Heart left ventricle (tissue), 13 donors: Measurements from ENCODE around the gene USH1C.

Experiments used
- POLR2A ChIP-seq, 2 donors: fragments of 450-650 bp; IDR thresholded peaks; one replicate each; pipeline ENCODE4 v1.6.1; 2017; ENCODE audit warnings: antibody characterized with exemption in 2 of 2, mild to moderate bottlenecking in 2 of 2, moderate library complexity in 2 of 2
- TF ChIP-seq, protein P1 (sequence below), 12 donors: fragments of 200-600 bp; sonication (generic) in 4 of 12; IDR thresholded peaks; one replicate each; pipeline versions ENCODE4 v1.5.0 to v1.8.0; 2018 to 2022; ENCODE audit warnings: antibody characterized with exemption in 12 of 12, mild to moderate bottlenecking in 5 of 12
- donor health status: ischemic (EF 13 %, LVEDD 7.1; RV severe dilation, severe dysfunction).
- donor health status: DM: no; HTN: yes; CAD: no.
- donor health status: DM: no; HTN: no; CAD: no.
- donor health status: ischemic (EF 25% LVEDD 6.9; RV normal size, moderate dysfunction).
- donor health status: ischemic (EF 25% LVEDD 5.7; RV mildly dilated, moderate dysfunction).
- donor health status: ischemic (EF 35%, LVEDD 5.7; RV mildly dilated, moderate dysfunction).
- donor health status: nonischemic (EF 11% LVEDD 7.7; RV severe dilation, severe dysfunction).
- donor health status: DM: yes; HTN: yes; CAD: no.
- donor health status: PGD.
- donor health status: ischemic (EF 29% LVEDD 5.4; RV normal size, mild dysfunction).
- donor health status: nonischemic (EF 23%, LVEDD 6.1; RV moderate dilation, normal function).

DNA sequence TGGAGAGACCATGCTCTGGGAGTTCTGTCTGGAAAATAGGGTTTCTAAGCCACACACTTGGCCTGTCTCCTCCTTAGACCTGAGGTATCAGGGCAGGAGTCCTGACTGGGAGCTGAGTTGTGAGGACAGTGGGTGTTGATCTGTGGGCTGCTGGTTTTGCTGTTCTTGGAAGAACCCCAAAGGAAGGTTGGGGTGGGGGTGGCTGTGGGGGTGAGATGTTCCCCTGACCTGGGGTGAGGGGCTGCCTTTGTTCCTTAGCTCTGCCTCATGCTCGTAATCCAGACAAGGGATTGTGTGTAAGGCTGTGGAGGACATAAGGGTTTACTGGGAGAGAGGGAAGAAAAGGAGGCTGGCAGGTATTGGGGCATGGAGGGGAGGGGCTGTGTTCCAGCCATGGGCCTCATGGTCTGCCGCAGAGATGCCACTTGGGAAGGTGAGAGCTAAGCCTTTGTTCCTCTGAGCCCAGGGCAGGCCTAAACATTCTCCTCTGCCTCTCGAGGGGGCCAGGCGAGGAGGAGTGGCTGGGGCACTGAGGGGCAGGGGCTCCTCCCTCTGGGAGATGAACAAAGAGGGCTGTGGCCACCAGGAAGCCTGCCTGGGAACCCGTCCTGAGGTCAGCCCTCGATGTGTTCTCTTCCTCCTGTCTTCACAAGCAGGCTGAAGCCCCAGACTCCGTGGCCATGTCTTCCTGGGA lies 7.3 kb upstream of the USH1C start:
- TF ChIP-seq, protein P1, sequence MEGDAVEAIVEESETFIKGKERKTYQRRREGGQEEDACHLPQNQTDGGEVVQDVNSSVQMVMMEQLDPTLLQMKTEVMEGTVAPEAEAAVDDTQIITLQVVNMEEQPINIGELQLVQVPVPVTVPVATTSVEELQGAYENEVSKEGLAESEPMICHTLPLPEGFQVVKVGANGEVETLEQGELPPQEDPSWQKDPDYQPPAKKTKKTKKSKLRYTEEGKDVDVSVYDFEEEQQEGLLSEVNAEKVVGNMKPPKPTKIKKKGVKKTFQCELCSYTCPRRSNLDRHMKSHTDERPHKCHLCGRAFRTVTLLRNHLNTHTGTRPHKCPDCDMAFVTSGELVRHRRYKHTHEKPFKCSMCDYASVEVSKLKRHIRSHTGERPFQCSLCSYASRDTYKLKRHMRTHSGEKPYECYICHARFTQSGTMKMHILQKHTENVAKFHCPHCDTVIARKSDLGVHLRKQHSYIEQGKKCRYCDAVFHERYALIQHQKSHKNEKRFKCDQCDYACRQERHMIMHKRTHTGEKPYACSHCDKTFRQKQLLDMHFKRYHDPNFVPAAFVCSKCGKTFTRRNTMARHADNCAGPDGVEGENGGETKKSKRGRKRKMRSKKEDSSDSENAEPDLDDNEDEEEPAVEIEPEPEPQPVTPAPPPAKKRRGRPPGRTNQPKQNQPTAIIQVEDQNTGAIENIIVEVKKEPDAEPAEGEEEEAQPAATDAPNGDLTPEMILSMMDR (IDR thresholded peaks at IDR 0.05), result no peak
- TF ChIP-seq POLR2A (IDR thresholded peaks at IDR 0.05), result no peak
